HK-2 (cell line): ENCODE measurements around the gene MXRA8.

ENCODE experiments used
- DNase-seq: peaks from one replicate; pipeline ENCODE4 v3.0.0-alpha.2; 2018; ENCODE audit not compliant: unreplicated experiment

Gene MXRA8

GRCh38 chr1:1349256-1350012 lies 8.9 kb downstream of the MXRA8 start, which contains the start of gene DVL1:
Gene DVL1 (minus strand): TSS chr1:1349418. CDS start chr1:1349065, 353 bp downstream.
- DNase-seq = peak; percentile 65

GRCh38 chr1:1348420-1349255 lies 9.7 kb downstream of the MXRA8 start:
- DNase-seq = peak; percentile 49

DNA sequence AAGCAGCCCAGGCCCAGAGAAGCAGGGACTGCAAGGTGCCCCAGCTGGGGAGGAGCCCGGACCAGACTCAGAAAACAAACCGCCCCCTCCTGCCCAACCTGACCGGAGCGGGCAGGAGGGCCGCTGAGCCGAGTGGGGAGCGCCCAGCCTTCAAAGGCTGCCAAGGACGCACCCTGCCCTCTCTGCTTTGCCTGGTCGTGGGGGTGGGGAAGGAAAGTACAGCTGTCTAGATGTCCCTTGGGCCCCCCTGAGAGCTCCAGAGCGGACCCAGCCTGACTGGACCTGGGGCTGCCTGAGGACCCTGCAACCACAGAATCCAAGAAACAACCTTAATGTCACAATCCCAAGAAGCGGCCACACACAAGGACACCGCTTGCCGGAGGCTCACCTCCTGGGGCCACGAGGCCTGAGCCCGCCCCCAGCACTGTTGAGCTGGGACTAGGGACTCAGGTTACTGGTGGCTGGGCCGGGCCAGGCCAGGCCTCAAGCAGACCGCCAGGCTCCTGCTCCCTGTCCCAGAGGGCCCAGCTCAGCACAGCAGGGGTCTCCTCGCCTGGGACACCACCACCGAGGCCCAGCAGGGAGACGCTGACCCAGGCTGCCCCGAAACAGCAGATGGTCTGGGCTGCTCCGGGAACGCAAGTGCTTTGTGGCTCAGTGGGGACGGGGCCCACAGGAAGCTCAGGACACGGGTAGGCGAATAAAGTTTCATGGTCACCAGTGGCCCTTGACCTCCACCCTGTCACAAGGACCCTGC lies 10.5 kb downstream of the MXRA8 start:
- DNase-seq = peak; percentile 63

DNA sequence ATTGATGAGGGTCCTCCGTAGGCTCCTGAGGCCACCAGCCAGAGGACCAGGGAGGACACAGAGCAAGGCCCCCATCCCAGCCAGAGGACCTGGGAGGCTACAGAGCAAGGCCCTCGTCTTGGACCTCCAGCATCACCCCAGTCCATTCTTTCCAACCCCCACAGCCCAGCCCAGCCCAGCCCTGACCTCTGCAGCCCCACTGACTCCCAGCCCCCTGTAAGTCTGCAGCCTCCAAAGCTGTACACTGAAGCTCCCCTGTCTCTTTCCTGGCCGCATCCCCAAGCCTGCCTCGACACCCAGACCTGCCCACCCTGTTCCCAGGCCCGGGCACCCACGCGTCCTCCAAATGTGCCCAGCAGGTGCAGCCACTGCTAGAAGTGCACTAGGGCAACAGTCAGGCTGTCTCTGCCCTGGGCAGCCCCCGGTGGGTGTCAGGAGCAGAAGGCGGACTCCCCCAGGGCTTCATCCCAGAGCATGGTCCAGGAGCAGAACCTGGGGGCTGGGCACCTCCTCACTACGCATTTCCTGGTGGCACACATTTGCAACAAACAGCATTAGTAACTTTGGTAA lies 11.2 kb downstream of the MXRA8 start:
- DNase-seq = no peak

DNA sequence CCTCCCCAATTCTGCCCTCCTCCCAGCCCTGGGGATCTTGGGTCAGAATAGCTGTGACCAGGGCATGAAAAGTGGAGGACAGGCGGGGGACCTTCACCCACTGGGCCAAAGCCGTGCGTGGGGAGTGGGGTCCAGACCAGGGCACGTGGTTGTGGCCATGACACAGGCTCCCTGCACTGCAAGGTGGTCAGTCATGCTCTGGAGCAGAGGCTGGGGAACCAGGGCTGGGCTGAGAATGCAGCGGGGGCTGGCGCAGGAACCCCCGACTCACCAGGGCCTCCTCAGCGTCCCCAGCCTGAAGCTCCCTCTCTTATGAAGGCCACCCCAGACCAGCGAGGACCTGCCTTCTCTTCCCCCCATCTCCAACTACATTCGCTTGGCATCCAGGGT lies 11.9 kb downstream of the MXRA8 start:
- no peak for DNase-seq

DNA sequence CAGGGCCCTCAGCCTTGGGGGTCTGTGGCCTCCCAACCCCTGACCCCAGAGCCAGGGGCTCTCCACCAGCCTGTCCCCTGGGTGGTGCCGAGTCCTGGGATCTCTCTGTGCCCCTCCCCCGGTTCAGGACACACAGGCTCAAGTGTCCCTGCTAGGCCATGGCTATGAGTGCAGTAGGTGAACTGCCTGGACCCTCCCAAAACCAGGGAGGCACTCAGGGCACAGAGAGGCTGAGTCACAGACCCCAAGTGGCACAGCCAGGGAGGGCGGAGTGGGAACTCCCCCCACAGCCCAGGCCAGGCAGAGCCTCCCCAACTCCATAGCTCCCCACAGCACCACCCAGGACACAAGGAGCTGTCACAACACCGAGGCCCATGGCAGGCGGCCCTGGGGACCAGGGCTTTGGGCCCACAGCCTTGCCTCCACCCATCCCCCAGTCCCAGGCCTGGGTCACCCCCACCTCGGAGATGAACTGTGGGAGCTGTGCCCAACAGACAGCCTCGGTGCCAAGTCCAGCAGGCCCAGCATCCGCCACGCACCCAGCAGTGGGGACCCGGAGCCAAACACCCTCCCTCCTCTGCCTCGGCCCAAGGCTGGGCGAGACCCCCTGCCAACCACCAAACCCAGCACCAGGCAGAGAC lies 12.4 kb downstream of the MXRA8 start:
- no peak for DNase-seq

DNA sequence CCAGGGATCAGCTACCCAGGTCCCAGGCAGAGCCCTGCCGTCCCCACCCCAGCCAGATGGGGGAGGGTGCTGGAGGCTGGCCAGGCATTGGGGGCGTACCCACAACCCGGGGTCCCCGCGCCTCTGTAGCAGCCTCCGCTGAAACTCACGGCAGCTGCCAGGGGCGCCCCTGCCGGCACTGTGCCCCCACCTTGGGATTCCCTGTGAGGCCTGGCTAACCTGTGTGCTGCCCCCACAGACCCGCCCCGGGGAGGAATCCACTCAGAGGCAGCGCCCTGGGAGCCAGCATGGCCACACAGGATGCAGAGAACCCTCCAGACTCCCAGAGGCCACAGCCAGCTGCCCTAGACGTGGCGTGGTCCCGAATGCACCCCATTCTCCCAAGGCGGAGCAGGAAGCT lies 13.0 kb downstream of the MXRA8 start:
- no peak for DNase-seq

DNA sequence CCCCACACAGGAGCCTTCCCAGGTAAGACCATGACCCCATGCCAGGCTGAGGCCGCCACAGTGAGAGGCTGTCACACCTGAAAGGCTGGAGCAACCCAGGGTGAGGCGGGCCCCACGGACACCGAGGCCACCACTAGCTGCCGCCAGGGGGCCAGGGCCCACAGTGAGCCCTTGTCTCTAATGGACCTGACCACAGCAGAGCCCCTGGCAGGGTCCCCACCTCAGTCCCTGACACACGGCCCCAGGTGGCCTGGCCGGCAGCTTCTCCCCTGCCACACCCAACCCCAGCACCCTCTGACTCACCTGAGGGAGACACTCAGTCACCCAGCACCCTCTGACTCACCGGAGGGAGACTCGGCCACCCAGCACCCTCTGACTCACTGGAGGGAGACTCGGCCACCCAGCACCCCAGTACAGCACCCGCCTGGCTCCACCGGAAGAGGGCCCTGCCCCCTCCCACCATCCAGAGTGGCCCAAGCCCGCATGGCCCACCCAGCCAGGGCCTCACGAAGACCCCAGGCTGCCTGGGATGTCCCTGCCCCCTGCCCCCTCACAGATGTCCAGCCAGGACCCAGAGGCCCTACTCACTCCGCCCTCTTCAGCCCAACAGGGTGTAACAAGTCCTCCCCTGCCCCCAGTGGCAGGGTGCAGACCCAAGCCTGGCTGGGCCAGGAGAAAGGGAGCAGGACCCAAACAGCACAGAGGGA lies 13.5 kb downstream of the MXRA8 start:
- DNase-seq = peak; percentile 86

DNA sequence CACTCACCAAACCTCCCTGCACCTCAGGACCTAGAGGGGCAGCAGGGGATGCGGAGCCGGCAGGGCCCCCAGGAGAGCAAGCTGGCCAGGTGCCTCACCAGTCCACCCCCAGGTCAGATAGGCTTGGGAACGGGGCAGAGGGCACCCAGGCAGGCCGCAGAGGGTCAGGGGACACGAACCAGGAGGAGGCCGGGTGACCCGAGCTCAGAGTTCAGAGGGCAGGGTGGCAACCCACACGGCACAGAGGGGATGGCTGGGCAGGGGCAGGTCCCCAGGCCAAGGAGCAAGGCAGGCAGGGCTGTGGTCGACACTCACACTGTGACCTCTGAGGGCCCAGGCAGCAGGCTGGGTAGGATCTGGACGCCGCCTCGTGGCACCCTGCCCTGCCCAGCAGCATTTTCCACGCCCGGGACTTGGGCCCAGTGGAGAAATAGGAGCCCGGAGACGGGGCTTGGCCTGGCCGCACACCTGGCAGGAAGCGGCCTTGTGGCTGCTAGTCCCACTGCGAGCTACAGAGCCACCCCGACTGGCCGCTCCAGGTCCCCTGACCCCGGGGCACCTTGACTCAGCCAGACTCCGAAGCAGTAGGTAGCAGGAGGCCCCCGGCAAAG lies 14.4 kb downstream of the MXRA8 start:
- no peak for DNase-seq

GRCh38 chr1:1342584-1343115 lies 15.7 kb downstream of the MXRA8 start:
- DNase-seq = no peak

DNA sequence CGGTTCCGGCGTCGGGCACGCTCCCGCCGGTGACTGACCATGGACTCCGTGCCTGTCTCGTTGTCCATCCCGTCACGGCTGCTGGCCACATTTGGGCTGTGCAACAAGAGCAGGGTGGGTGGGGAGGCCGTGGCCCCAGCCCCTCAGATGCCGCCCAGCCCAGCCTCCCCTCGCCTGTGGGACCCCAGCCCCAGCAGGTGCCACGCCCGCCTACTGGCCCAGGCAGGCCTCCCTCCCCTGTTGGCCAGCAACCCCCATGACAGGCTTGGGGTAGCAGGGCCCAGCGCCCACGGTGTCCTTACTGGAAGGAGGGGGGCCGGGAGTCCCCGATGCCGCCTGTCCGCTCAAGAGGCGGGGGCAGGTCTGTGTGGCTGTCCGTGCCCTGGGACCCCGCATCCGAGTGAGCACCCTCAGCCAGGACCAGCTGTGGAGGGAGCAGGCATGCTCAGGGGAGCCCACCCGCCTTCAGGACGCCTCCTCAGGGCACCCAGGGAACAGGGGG lies 16.2 kb downstream of the MXRA8 start:
- no peak for DNase-seq

- no peak for DNase-seq
These were observed 16.8 kb downstream of the MXRA8 start for GRCh38 chr1:1341549-1342021.

DNA sequence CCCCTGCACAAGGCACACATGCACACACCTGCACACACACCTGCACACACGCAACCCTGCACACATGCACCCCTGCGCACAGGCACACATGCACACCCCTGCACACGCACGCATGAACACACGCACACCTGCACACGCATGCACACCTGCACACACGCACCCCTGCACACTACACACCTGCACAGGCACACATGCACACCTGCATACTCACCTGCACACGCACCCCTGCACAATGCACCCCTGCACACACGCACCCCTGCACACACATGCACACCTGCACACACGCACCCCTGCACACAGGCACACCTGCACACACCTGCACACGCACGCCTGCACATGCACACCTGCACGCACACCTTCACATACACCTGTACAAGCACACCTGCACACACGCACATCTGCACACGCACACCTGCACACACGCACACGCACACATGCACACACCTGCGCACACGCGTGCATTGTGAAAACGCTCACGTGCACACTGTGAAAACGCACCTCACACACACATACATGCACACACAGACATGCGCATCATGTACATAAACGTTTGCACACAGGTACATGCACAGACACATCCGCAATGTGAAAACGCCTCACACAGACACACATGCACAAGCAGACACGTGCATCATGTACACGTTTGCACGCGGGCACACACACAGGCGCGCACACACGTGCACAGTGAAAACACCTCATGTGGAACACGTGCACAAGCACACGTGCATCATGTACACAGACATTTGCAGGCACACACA lies 17.4 kb downstream of the MXRA8 start:
- DNase-seq = no peak

DNA sequence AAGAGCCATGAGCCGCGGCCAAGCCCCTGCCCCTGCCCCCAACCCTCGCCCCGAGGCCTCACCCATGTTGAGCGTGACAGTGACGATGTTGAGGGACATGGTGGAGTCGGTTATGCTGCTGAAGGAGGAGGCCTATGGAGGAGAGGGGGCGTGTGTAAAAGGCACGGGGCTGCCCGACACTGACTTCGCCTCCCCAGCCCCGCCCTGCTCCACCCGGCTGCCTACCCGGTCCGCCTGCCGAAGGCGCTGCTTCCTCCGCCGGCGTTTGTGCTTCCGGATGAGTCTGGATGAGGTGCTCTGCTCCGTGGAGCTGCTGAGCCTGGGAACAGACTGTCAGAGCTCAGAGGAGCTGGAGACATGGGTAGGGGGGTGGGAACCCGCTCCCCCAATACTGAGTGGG lies 18.2 kb downstream of the MXRA8 start:
- no peak for DNase-seq

- no peak for DNase-seq
These were observed 20.1 kb downstream of the MXRA8 start for GRCh38 chr1:1338278-1338677.

DNA sequence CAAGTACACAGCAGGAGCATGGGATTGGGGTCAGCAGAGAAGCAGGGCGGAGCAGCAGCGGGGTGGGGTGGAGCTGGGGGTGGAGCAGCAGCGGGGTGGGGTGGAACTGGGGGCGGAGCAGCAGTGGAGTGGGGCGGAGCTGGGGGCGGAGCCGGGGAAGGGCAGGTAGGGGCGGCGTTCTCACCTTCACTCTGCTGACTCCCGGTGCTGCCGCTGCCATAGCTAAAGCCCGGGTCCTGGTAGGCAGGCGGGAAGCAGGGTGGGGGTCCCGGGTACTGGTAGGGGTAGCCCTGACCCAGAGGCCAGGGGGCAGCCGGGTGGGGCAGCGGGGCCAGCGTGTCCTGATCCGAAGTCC lies 20.6 kb downstream of the MXRA8 start:
- no peak for DNase-seq

DNA sequence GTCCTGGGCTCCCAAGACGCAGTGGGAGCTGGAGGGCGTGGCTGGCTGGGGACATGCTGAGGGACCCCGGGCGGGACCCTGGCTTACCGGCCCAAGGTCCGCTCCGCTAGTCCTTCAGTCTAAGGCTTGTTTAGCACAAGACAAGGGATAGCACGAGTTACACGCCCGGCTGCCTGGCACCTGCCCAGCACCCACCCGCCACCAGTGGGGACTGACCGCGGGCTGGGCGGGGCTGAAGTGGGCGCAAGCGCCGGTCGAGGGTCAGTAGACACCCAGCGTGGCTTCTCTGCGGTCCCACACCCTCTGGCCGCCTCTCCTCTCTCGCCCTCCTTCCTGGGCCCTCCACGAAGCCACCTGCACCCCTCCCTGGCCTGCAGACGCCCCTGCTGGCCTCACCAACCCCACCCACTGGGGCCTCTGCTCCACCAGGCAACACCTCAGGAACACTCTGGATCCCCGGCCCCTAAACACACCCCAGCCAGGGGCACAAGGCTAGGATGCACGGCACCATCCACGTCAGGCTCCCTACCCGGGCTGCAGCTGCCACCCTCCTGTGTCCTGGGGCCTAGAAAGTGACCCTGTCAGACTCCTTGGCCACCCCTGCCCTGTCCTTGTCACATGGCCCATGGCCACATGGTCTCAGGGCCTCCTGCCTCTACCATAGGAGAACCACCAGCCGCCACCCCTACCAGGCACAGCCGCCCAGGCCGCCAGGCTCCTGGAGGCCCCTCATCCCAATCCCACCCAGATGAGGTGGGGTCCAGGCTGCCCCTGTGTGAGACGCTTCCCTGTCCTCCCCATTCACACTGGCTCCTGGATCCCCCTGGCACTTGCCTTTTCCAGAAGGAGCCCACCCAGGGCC lies 21.2 kb downstream of the MXRA8 start:
- DNase-seq = no peak

- DNase-seq = no peak
These were observed 21.9 kb downstream of the MXRA8 start for GRCh38 chr1:1336446-1336845.
